ENCODE measurements around the gene ABCG4. TPM values are rescaled to one million over a fixed set of nuclear protein-coding genes. Genes with fewer than 3 reads are reported as not detected.

ABCG4 gene
- total RNA-seq, 4 donors from 2014 or later = 0.33 to 1.4 (median 0.60) TPM

DNA sequence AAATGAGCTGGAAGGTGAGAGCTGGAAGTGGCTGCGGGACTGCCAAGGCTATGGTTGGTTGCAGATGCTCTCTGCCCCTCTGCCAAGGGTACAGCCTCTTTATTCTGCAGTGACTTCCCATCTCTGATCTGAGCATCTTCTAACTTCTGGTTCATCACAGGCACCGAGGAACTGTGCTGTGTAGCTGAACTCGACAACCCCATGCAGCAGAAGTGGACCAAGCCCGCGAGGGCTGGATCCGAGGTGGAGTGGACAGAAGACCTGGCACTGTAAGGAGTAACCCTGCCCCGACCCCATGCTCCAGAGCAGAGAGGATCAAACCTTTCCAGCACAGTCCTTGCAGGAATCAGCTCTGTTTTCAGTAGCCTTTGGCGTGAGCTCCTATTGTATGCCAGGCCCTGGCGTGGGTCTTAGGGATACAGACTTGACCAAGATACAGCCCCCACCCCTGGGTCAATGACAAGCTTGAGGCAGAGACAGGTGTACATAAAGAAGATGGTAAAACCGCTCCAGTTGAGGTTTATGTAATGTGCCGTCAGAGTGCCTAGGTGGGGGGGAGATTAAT is 37.4 kb upstream of the ABCG4 start:
- Histone ChIP-seq H3K9me3 (no peaks in the 10 kb centered on the region), H3K27ac (replicated peaks in 1 of 4) (no peak overlapping the region), H3K36me3 (peaks cover 33 to 62% (median 59%) of the 10 kb centered on the region in 4 donors), H3K27me3 (no peaks in the 10 kb centered on the region), H3K4me1 (peaks cover 18 to 32% (median 31%) of the 10 kb centered on the region in 4 donors), H3K4me3 (no peak overlapping the region)
- no peak for DNase-seq (ENCODE audit: extremely low spot score)
- TF ChIP-seq EP300 (IDR thresholded peaks at IDR 0.05) (no peak), POLR2AphosphoS5 (IDR thresholded peaks at IDR 0.05) (no peak), POLR2A (IDR thresholded peaks at IDR 0.05; ENCODE audit: low read depth) (no peak)
- TF ChIP-seq, protein P1, sequence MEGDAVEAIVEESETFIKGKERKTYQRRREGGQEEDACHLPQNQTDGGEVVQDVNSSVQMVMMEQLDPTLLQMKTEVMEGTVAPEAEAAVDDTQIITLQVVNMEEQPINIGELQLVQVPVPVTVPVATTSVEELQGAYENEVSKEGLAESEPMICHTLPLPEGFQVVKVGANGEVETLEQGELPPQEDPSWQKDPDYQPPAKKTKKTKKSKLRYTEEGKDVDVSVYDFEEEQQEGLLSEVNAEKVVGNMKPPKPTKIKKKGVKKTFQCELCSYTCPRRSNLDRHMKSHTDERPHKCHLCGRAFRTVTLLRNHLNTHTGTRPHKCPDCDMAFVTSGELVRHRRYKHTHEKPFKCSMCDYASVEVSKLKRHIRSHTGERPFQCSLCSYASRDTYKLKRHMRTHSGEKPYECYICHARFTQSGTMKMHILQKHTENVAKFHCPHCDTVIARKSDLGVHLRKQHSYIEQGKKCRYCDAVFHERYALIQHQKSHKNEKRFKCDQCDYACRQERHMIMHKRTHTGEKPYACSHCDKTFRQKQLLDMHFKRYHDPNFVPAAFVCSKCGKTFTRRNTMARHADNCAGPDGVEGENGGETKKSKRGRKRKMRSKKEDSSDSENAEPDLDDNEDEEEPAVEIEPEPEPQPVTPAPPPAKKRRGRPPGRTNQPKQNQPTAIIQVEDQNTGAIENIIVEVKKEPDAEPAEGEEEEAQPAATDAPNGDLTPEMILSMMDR (IDR thresholded peaks at IDR 0.05) = no peak
- WGBS = 94% methylated on average over 7 of the region's 11 CpGs
- intact Hi-C loops (cut with DNase I) = no loop called here

DNA sequence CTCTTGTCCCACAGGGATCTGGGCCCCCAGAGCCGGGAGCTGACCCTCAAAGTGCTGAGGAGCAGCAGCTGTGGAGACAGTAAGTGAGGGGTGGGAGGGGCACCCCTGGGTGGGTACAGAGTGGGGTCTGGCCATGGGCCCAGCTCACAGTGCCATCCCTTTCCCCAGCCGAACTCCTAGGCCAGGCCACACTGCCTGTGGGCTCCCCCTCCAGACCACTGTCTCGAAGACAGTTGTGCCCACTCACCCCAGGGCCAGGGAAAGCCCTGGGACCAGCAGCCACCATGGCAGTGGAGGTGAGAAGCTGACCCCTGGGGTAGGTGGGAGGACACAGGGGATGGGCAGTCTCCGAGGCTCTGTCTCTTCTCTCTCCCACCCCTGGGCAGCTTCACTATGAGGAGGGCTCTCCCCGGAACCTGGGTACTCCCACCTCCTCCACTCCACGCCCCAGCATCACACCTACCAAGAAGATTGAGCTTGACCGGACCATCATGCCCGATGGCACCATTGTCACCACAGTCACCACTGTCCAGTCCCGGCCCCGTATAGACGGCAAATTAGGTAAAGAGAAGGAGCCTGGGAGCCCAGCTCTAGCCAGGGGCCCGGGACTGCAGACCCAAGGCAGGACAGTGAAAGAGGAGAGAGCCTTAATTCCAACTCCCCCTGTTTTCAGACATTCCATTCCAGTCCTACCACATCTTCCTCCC is 36.4 kb upstream of the ABCG4 start:
- intact Hi-C loops (cut with DNase I) = no loop called here
- Histone ChIP-seq H3K4me3 (no peak overlapping the region), H3K9me3 (no peaks in the 10 kb centered on the region), H3K27ac (replicated peaks in 1 of 4) (no peak overlapping the region), H3K4me1 (peaks cover 14 to 26% (median 25%) of the 10 kb centered on the region in 4 donors), H3K36me3 (peaks cover 33 to 72% (median 66%) of the 10 kb centered on the region in 4 donors), H3K27me3 (no peaks in the 10 kb centered on the region)
- DNase-seq (ENCODE audit: extremely low spot score) = no peak
- 94% methylated on average over 9 of the region's 12 CpGs for WGBS
- TF ChIP-seq POLR2A (IDR thresholded peaks at IDR 0.05; ENCODE audit: low read depth) (no peak), EP300 (IDR thresholded peaks at IDR 0.05) (no peak), POLR2AphosphoS5 (IDR thresholded peaks at IDR 0.05) (no peak)
- TF ChIP-seq, protein P1 (IDR thresholded peaks at IDR 0.05) = no peak

DNA sequence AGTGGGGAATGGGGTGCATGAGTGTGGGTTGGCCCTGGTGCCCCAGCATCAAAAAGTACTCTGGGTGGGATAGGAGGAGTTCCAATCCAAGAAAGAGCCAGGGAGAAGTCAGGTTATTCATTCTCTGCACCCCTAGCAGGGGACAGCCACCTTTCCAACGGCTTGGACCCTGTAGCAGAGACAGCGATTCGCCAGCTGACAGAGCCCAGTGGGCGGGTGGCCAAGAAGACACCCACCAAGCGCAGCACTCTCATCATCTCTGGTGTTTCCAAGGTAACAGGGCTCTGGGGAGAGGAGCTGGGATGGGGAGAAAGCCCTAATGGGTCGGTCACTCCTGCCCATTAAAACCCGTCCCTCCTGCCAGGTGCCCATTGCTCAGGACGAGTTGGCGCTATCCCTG is 35.1 kb upstream of the ABCG4 start:
- Histone ChIP-seq H3K9me3 (no peaks in the 10 kb centered on the region), H3K27me3 (no peaks in the 10 kb centered on the region), H3K4me1 (peaks cover 6 to 16% (median 15%) of the 10 kb centered on the region in 4 donors), H3K36me3 (peaks cover 33 to 77% (median 69%) of the 10 kb centered on the region in 4 donors), H3K4me3 (no peak overlapping the region), H3K27ac (replicated peaks in 1 of 4) (no peak overlapping the region)
- 91% methylated on average over 7 of the region's 9 CpGs for WGBS
- intact Hi-C loops (cut with DNase I) = no loop called here
- DNase-seq (ENCODE audit: extremely low spot score) = no peak
- TF ChIP-seq POLR2A (IDR thresholded peaks at IDR 0.05; ENCODE audit: low read depth) = no peak
- TF ChIP-seq POLR2AphosphoS5 (IDR thresholded peaks at IDR 0.05) = no peak
- TF ChIP-seq, protein P1 (IDR thresholded peaks at IDR 0.05) = no peak
- TF ChIP-seq EP300 (IDR thresholded peaks at IDR 0.05) = no peak

DNA sequence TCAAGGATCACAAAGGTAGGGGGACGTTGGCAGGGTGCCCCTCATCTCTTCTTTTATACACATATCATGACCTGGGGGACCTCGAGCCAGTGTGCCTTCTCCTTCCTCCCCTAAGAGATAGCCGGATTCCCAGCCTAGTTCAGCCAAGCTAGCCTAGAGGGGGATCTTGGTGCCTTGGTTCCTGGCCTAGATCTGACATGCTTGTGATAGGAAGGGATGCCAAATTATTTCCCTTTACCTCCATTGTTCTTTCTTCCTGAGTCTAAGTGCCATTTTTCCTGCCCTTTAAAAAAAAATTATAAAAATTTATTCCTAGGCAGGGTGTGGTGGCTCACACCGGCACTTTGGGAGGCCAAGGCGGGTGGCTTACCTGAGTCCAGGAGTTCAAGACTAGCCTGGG is 34.5 kb upstream of the ABCG4 start:
- no peaks in the 10 kb centered on the region for H3K9me3 ChIP-seq
- no peaks in the 10 kb centered on the region for H3K27me3 ChIP-seq
- no peak for DNase-seq (ENCODE audit: extremely low spot score)
- intact Hi-C loops (cut with DNase I) = no loop called here
- peaks cover 33 to 77% (median 69%) of the 10 kb centered on the region in 4 donors for H3K36me3 ChIP-seq
- 79% methylated on average over 5 of the region's 5 CpGs for WGBS
- no peak overlapping the region for H3K4me3 ChIP-seq
- no peak for TF ChIP-seq POLR2AphosphoS5 (IDR thresholded peaks at IDR 0.05)
- no peak for TF ChIP-seq POLR2A (IDR thresholded peaks at IDR 0.05; ENCODE audit: low read depth)
- no peak for TF ChIP-seq EP300 (IDR thresholded peaks at IDR 0.05)
- TF ChIP-seq, protein P1 (IDR thresholded peaks at IDR 0.05) = no peak
- no peak overlapping the region for H3K27ac ChIP-seq (replicated peaks in 1 of 4)
- peaks cover under 1 to 10% (median 8%) of the 10 kb centered on the region in 4 donors for H3K4me1 ChIP-seq
